Astrocyte of the hippocampus (primary cell): Measurements from ENCODE around the gene RFTN1.
"Not testable (repeated sequence)": the region's sequence is repeated elsewhere in the genome, so short reads cannot be mapped to it uniquely, and the experiment has no call there.

Source experiments
- DNase-seq: peaks from one replicate; pipeline ENCODE4 v3.0.0; 2011; ENCODE audit warnings: low read depth, low spot score

Gene RFTN1

GRCh38 chr3:16330351-16330750, 183.1 kb downstream of the RFTN1 start:
- no peak for DNase-seq

GRCh38 chr3:16329826-16330129, 183.7 kb downstream of the RFTN1 start:
- no peak for DNase-seq

- DNase-seq = peak; percentile 51
These were observed 184.3 kb downstream of the RFTN1 start for GRCh38 chr3:16329036-16329825.

GRCh38 chr3:16328124-16328523, 185.4 kb downstream of the RFTN1 start:
- DNase-seq = no peak

- DNase-seq = peak; percentile 23
These were observed 186.7 kb downstream of the RFTN1 start for GRCh38 chr3:16326724-16327349.

- no peak for DNase-seq
These were observed 187.6 kb downstream of the RFTN1 start for GRCh38 chr3:16325850-16326249.

GRCh38 chr3:16323737-16324136, 189.8 kb downstream of the RFTN1 start:
- DNase-seq = no peak

GRCh38 chr3:16322189-16322588, 191.3 kb downstream of the RFTN1 start:
- DNase-seq = no peak

GRCh38 chr3:16320711-16321110, 192.8 kb downstream of the RFTN1 start:
- DNase-seq = no peak

GRCh38 chr3:16319723-16320122, 193.8 kb downstream of the RFTN1 start:
- DNase-seq = no peak

- no peak for DNase-seq
These were observed 194.2 kb downstream of the RFTN1 start for GRCh38 chr3:16319307-16319706.

GRCh38 chr3:16318176-16318575, 195.3 kb downstream of the RFTN1 start:
- DNase-seq = no peak

- DNase-seq = no peak
These were observed 195.9 kb downstream of the RFTN1 start for GRCh38 chr3:16317561-16317945.

- DNase-seq = no peak
These were observed 196.5 kb downstream of the RFTN1 start for GRCh38 chr3:16316847-16317560.

- no peak for DNase-seq
These were observed 197.1 kb downstream of the RFTN1 start for GRCh38 chr3:16316396-16316795.

GRCh38 chr3:16315623-16316022, 197.9 kb downstream of the RFTN1 start:
- no peak for DNase-seq

- no peak for DNase-seq
These were observed 199.4 kb downstream of the RFTN1 start for GRCh38 chr3:16313886-16314645.

GRCh38 chr3:16311960-16312451, 201.5 kb downstream of the RFTN1 start:
- DNase-seq = no peak

GRCh38 chr3:16310486-16310885, 203.0 kb downstream of the RFTN1 start:
- not testable (repeated sequence) for DNase-seq

- DNase-seq = peak; percentile 33
These were observed 203.9 kb downstream of the RFTN1 start for GRCh38 chr3:16309558-16309957.

GRCh38 chr3:16308727-16309126, 204.8 kb downstream of the RFTN1 start:
- no peak for DNase-seq
